ENCODE data around the gene PSAPL1. TPM values are rescaled to one million over a fixed set of nuclear protein-coding genes. Genes with fewer than 3 reads are reported as not detected.

PSAPL1 gene, protein sequence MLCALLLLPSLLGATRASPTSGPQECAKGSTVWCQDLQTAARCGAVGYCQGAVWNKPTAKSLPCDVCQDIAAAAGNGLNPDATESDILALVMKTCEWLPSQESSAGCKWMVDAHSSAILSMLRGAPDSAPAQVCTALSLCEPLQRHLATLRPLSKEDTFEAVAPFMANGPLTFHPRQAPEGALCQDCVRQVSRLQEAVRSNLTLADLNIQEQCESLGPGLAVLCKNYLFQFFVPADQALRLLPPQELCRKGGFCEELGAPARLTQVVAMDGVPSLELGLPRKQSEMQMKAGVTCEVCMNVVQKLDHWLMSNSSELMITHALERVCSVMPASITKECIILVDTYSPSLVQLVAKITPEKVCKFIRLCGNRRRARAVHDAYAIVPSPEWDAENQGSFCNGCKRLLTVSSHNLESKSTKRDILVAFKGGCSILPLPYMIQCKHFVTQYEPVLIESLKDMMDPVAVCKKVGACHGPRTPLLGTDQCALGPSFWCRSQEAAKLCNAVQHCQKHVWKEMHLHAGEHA
- polyA plus RNA-seq (ENCODE audit: insufficient read length in 3 of 3), result under 1 TPM in 1 of 3 donors, not detected in 2; 0.04 TPM
- long read RNA-seq, donor 1, result 0 reads
- long read RNA-seq, donor 2, result 0 reads
- long read RNA-seq, donor 3, result 0 reads
- long read RNA-seq, donor 4, result 0 reads
- long read RNA-seq, donor 5, result 0 reads
- long read RNA-seq, donor 6, result 0 reads
- long read RNA-seq, donor 7, result 0 reads
- long read RNA-seq, donor 8, partial matches to known transcripts, result 5 of 5 reads
- long read RNA-seq, donor 8, other reads (novel, unspliced or antisense), result 0 of 5 reads
- long read RNA-seq, donor 9, full-length matches to known transcripts, result 1 of 1 reads
- long read RNA-seq, donor 9, partial matches to known transcripts, result 0 of 1 reads
- long read RNA-seq, donor 9, other reads (novel, unspliced or antisense), result 0 of 1 reads
- long read RNA-seq, donor 10, result 0 reads
- long read RNA-seq, donor 11, result 0 reads
- long read RNA-seq, donor 12, result 0 reads
- long read RNA-seq, donor 13, result 0 reads
- long read RNA-seq, donor 14, result 0 reads
- long read RNA-seq, donor 15, full-length matches to known transcripts, result 3 of 3 reads
- long read RNA-seq, donor 15, partial matches to known transcripts, result 0 of 3 reads
- long read RNA-seq, donor 15, other reads (novel, unspliced or antisense), result 0 of 3 reads
- long read RNA-seq, donor 16, result 0 reads

DNA sequence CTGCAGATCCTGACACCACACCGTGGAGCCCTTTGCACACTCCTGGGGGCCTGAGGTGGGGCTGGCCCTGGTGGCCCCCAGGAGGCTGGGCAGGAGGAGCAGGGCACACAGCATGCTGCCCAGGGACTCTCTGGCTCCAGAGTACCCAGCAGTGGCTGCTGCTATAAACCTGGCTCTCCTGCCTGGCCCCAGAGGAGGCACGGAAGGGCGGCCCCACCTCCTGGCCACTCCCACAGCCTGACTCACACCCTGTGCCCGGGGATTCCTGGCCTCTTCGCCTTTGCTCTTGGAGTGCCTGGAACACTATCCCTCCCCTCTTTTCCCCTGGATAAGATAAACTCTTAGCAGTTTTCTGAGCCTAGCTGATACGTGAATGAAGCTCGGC lies at the start of gene PSAPL1:
Gene PSAPL1 (minus strand): TSS at position 165 of the 385 bp plus-strand sequence. CDS start 51 bp downstream, at position 114.
- no peak for DNase-seq

DNA sequence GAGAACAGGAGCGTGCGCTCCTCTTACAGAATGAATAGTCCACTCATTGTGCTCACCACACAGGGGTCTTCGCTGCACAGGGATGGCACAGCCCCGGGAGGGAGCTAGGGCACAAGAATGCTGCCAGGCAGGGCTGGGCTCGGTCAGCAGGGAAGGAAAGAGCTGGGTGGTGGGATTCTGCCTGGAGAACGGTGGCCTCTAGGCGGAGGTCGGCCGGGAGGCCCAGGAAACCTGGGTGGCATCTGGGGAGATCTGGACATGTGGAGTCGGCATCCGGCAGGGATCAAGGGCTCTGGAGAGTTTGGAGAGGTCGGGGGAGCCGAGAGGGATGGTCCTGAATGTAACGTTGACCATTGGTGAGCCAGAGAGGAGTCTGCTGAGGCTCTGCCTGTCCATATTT lies 46.5 kb upstream of the PSAPL1 start:
- DNase-seq, result no peak

DNA sequence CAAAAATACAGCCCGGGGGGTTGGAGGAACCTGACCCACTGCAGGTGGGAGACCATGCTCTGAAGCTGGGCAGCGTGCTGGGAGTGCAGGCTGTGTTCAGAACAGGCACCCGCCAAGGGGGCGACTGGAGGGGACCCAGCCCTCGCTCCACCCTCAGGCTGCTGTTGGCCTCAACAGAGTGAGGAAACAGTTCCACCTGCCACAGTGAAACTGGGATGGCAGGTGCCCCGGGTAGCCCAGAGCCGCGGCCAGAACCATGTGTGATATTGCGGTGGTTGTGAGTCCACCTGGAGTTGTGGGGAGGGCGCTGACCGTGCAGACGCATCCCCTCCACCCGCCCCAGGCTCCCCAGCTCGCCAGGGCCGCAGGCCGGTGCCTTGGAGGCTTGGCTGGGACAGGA lies 45.7 kb upstream of the PSAPL1 start:
- DNase-seq, result no peak

DNA sequence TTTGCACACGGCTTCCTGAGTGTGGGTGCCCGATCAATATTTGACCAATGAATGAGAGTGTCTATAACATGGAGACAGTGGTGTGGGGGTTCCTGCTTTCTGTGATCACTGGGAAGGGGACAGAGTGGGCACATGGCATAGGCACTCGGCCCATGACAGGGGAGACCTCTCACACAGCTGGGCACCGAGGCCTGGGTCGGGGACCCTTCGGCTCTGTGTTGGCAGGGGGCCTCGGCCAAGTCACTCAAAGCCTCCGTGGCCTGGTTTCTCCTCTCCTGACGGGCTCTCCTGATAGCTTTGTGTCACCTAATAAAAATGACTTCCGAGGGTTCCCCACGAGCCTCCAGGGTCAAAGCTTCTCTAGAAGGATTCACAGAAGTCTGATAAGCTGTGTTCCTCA lies 43.9 kb upstream of the PSAPL1 start:
- DNase-seq, result no peak

DNA sequence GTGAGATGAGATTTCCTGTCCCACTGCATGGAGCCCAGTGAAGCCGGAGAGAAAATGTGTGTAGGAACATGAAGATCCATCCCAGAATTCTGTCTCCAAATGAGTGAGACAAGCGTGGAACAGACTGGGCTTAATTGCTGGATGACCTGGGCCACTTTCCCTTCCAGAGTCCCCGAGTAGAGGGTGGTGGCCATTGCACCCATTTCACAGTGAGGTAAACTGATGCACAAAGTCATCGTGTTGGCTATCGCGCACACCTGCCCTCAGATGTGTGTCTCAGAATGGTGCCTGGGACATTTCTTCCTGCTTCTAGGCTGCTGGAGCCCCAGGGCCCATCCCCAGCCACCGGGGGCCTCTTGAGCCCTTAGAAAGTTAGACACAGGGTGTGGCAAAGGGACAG lies 43.0 kb upstream of the PSAPL1 start:
- DNase-seq, result no peak

DNA sequence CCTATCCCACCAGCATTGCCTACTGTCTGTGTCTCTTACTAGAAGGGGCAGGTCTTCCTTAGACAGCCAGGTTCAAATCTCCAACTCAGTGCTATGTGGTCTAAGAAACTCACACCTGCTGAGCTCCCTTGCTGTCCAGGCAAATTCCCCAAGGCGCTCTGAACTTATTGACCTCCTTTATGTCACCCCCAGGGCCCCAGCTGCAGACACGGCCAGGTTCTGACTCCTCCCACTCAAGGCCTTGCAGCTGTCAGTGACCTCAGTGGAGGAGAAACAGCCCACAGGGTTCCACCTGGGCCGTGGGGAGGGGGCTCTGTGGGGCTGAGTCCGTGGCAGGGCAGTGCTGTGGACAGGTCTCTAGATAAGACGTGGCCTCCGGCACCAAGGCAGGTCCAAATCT lies 42.1 kb upstream of the PSAPL1 start:
- DNase-seq, result no peak

DNA sequence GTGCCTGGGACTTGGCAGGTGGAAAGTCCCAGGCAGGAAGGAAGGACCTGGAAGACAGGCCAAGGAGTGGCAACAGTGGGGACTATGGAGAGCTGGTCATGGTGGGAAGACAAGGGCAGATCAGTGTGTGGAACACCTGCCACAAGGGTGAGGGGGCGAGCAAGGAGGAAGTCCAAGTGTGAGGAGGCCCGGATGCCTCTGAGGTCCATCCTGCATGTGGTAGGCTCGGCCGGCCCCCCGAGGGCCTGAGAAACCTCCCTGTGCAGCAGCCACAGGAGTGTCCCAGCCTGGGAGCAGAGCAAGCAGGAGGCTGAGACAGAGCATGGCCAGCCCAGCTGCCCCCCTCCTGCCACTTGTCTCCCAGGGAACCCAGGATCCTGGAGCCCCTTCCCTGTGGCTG lies 40.5 kb upstream of the PSAPL1 start:
- DNase-seq, result no peak

DNA sequence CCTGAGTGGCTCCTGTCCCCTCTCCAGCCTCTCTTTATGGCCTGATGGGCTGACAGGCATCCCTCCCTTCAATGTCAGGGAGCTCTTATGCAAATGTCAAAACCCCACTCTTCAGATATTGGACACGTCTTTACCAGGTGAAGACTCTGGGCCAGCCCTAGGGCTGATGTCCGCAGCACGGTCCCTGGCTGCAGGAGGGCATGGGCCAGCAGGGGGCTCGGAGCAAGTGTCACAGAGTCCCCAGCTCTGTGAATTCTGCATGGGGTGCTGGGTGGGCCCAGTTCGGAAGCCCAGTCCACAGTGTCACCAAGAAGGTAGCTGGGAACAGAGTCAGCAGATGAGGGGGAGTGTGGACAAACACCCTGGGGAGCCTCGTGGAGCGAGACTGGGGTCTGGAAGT lies 39.6 kb upstream of the PSAPL1 start:
- no peak for DNase-seq

DNA sequence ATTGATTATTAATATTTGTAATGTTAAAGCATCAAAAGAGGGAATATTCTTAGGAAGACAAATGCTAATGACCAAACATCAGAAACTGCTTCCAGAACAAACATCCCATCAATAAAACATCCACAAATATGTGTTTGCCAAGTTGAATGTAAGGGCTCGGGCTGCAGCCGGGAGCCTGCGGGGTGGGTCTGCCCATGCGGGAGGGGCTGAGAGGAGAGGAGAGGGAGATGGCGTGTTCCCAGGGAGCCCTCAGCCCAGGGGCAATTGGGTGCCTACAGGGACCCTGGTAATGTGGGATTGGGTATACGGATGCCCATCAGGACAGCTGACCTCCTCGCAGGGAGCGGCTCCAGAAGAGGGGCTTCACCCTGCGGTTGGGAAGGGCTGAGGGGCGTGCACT lies 38.4 kb upstream of the PSAPL1 start:
- DNase-seq, result no peak

DNA sequence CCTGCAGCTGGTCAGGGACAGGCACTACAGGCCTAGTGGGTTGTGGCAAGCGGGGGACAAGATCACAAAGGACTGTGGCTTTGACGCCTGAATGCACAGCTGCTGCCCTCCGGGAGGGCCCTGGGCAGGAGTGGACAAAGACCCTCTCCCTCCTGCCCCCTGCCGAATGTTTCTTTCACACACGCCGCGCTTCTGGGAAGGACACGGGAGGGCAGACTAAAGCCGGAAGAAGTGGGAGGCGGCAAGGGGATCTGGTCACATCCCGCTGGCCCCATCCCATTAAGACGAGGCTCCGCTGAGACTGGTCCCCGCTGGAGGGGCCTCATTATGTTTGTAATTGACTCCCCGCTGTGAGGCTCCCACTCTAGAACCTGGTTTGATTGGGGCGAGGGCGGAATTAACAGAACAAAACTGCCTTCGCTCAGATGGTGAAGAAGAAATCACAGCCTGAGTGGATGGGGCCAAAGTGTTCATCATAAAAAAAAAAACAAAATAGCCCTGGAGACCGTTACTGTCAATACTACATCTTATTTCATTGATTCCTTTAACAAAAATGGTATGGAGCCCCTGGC lies 37.8 kb upstream of the PSAPL1 start:
- peak; percentile 60 for DNase-seq

DNA sequence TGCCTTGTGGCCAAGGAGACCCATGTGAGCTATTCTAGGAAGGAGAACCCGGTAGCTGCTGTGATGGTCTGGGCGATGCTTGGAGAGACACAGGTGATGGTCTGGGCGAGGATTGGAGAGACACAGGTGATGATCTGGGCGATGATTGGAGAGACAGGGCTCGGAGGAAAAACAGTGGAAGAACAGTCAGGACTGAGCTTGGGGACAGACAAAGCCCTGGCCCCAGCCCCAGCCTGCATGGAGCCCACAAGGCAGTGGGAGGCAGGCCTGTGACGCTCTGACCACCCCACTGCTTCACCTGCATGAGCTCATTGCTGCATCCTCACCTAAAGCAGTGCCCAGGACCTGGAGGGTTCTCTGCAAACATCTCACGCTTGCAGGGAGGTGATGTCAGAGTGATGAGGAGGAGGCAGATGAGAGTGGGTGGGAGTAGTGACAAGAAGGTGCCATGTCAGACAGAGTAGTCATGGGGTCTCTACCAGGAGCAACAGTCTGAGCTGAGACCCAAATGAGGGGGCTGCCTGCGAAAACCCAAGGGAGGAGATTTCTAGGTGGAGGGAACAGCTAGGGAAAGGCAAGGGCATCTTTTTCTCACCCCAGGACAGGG lies 35.9 kb upstream of the PSAPL1 start:
- no peak for DNase-seq

DNA sequence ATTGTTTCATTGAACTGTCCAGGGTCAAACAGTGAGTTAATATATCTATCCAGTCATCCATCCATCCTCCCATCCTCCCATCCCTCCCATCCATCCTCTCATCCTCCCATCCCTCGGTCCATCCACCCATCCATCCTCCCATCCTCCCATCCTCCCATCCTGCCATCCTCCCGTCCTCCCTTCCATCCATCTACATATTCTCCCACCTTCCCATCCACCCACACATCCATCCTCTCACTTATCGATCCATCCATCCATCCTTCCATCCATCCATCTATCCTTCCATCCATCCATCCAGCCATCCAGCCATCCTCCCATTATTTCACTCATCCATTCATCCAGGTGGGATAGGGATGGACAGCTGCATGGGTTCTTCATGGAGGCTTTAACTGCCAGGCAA lies 35.4 kb upstream of the PSAPL1 start:
- DNase-seq, result no peak

DNA sequence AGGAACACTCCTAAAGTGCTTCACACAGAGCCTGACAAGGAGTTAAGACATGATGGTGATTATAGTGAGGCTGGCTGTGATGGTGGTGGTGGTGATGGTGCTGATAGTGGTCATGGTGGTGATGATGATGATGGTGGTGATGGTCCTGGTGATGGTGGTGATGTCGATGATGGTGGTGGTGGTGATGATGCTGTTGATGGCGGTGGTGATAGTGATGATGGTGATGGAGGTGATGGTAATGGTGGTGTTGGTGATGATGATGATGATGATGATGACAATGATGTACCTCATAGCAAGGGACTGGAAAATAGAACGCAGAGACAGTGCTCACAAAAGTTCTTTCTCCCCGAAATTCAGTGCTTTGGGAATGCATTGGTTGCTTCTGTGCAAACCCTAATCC lies 34.3 kb upstream of the PSAPL1 start:
- DNase-seq, result no peak

DNA sequence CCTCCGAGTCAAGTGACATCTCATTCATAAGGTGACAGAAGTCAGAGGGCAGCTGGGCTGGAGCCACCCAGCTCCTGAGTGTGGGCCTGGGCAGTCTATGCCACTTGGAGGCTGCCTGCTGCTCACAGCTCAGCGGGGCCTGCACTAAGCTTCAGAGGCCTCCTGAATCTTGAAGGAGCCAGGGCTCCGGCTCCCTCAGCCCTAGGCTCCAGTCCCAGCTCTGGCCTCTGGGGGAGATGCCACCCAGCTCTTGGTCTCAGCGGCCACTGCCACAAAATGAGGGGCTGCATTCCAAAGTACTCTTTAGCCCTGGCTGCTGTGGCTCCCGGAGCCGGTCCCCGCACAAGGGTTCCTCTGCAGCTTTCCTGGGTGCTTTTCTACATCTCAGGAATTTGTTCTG lies 32.7 kb upstream of the PSAPL1 start:
- no peak for DNase-seq

DNA sequence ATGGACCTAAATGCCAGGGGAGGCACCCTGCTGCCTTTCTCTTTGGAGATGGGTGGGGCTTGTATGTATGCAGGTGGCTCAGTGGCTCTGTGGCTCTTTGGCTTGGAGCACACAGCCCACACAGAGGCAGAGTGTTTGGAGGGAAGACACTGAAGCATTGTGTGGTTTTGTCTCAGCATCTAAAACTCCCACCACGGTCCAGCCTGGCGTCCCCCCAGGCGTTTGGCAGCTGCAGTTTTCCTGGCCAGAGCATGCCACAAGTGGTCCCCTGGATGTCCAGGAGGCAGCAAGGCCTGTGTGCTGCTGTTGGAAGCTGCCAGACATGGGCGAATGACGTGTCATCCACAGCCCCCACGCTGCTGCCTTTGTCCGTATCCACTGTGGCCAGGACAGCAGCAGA lies 32.2 kb upstream of the PSAPL1 start:
- no peak for DNase-seq

DNA sequence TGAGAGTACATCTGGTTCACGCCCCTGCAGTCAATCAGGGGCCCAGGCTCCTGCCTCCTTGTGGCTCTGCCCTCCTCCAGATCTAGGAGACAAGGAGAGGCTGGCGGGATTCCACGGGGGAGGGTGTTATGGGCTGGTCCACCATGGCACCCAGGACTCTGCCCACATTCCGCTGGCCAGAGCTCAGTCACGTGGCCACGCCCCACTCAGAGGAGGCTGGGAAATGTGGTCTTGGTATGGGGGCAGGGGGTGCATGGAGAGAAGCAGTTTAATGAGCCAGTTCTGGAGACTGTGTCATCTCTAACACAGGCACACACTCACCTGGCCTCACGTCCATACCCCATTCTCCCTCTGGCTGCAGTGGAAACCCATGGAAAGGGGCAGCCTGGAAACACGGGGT lies 31.5 kb upstream of the PSAPL1 start:
- no peak for DNase-seq

DNA sequence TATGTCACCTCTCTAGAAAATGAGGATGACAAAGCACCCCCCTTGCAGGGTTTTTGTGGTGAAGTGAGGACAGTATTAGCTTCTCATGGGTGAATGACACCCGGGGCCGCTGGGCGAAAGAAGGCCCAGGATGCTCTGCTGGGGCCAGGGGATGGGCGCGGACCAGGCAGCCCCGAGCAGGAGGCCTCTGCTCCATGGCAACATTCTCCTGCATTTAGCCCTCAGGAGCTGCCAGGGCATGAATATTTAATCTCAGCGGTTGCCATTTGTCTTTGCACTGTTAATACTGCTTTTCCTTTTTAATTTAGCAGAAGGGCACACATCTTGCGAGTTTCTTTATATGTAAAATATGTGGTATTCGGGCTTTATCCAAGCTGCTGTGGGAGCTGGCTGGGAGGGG lies 30.3 kb upstream of the PSAPL1 start:
- no peak for DNase-seq

DNA sequence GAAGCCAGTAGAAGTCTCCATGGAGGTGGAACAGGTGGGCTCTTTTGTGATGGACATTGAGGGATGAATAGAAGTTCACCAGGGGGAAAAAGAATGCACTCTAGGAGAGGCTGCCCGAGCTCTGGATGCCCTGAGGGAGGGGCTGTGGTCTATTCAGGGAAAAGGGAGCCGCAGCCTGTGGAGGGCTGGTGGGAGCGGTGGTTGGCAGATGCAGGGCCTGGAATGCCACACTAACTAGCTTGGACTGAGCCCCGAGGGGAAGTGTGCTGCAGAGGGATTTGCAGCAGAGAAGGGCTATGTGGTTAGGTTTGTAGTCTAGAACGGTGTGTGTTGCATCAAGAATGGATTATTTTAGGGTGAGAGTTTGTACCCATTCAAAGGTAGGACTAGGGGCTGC lies 29.5 kb upstream of the PSAPL1 start:
- no peak for DNase-seq

DNA sequence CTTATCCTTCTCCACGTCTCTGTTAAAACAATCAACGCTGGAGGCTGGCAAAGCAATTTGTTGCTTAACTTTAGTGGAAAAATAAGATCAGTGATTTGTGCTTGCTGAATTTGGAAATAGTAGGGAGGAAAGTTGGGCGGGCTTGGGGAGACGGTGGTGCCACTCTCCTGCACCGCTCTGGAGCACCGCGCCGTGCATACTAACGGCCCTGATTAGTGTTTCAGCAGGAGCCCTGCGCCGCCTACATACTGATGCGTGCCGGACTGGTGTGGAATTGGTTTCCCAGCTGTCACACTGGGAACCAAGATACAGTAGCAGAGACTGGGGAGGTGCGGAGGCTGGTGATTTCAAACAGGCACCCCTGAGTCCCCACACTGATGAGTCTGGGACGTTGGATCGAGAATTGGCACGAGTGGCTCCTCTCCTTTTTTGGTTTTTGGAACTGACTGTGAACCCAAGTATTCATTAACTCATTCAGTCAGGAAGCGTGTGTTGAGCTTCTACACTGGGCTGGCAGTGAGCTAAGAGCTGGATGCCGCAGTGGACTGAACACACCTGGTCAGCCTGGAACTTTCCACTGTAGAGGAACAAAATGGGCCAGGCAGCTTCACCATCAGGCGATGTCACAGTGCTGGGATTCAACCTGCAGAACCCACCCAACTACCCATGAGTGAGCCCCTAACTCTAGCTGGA lies 29.0 kb upstream of the PSAPL1 start:
- DNase-seq, result no peak

DNA sequence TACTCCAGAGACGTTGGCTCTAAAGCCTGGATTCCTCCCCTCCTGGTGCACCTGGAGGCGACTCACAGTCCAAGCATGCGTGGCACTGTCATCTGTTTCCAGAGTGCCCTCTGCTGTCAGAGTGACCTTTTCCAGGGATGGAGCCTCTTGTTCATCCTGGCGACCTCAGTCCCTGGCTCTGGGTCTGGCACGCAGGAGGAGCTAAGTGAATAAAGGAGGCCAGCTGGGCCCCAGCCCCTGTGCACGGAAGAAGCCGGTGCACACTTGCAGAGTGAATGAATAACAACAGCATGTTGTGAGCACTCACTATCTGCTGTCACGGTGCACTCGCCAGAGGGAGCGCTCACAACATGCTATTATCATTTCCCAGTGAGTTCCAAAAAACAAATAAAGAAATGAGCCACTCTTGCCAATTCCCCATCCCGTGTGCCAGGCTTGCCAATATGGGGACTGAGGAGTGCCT lies 27.8 kb upstream of the PSAPL1 start:
- peak; percentile 27 for DNase-seq

DNA sequence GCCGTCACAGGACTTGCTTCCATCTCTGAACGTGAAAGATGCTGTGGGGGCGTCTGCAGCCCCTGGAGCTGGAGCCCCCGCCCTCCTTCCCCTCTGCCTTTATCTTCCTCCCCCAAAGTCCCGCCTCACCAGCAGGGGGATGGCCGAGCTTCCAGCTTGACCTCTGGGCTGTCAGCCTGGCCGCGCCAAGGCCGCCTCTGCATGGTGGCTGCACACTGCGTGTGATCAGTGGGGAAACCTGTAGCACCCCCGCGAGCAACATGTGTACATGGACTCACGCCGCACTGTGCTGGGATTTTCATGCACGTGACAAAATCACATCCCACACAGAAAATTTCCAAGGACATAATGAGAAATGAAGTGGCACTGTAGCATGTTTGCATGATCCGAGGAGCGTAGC lies 26.5 kb upstream of the PSAPL1 start:
- no peak for DNase-seq
